K562 (cell line): ENCODE data around the gene POU2AF2.

Experiments
- HDAC6 ChIP-seq: IDR thresholded peaks from 2 replicates; pipeline ENCODE4 v1.6.1; 2012; ENCODE audit warnings: low read depth, mild to moderate bottlenecking, control low read depth, inconsistent platforms, low read length, moderate library complexity
- MEIS2 ChIP-seq: fragments of 450-650 bp; IDR thresholded peaks from 2 replicates; pipeline ENCODE4 v1.6.1; 2014; ENCODE audit warnings: mild to moderate bottlenecking; ENCODE audit not compliant: partially characterized antibody
- PHTF2 ChIP-seq: fragments of 250-450 bp; sonication (Bioruptor Pico); IDR thresholded peaks from 2 replicates; pipeline ENCODE4 v1.5.0; 2021; ENCODE audit warnings: mild to moderate bottlenecking
- USF2 ChIP-seq: sonication (generic); formaldehyde crosslinking; IDR thresholded peaks from 2 replicates; pipeline ENCODE4 v1.5.0; 2020; ENCODE audit warnings: missing genetic modification reagents

DNA sequence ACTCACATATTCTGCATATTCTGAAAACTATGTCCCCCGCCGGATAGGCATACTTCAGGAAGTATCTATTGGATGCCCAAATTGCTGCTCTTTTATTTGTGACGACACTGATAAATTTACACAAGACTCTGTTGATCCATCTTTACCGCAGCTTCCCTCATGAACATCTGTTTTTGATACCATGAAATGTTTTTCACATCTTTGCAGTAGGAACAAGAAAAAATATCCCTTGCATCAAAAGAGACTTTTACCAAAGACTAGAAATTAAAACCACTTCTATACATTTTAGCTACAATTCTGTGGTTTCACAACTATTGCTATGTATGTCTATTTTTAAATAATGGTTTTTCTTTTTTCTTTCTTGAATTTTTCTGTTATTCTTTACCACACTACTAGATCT, 15.3 kb downstream of the POU2AF2 start:
- TF ChIP-seq HDAC6, result no peak
- no peak for TF ChIP-seq USF2 (CRISPR knock-in tag)
- no peak for TF ChIP-seq PHTF2 (CRISPR knock-in tag)
- TF ChIP-seq MEIS2, result no peak
